GM18511 (cell line): ENCODE measurements around the gene KSR2.
"Not testable (repeated sequence)": the region's sequence is repeated elsewhere in the genome, so short reads cannot be mapped to it uniquely, and the experiment has no call there.

Source experiments
- ATAC-seq: cut with Tn5 transposase; IDR thresholded peaks from one replicate; pipeline ENCODE4 v1.9.1; 2021; ENCODE audit warnings: mild to moderate bottlenecking, moderate library complexity; ENCODE audit not compliant: unreplicated experiment

The KSR2 gene

DNA sequence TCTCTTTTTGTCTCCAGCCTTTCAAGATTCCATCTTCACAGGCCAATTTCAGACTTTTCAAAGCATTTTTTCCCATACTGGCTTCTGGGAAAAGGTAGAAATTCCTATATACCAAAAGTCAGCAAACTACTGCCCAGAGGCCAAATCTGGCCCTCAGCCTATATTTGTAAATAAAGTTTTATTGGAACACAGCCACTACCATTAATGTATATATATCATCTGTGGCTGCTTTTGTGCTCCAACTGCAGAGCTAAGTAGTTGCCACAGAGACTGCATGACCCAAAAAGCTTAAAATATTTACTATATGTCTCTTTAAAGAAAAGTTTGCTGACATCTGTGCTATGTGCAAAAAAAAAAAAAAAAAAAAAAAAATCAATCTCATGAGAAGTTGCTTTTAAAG is 76.3 kb downstream of the KSR2 start:
- ATAC-seq = no peak

DNA sequence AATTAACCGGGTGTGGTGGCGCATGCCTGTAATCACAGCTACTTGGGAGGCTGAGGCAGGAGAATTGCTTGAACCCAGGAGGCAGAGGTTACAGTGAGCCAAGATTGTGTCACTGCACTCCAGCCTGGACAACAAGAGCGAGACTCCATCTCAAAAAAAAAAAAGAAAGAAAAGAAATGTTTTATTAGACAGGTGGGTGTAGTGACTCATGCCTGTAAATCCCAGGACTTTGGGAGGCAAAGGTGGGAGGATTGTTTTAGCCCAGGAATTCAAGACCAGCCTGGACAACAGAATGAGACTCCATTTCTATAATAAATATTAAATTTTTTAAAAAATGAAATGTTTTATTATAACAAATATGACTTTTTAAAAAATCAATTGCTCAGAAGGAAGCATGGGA is 77.5 kb downstream of the KSR2 start:
- not testable (repeated sequence) for ATAC-seq

DNA sequence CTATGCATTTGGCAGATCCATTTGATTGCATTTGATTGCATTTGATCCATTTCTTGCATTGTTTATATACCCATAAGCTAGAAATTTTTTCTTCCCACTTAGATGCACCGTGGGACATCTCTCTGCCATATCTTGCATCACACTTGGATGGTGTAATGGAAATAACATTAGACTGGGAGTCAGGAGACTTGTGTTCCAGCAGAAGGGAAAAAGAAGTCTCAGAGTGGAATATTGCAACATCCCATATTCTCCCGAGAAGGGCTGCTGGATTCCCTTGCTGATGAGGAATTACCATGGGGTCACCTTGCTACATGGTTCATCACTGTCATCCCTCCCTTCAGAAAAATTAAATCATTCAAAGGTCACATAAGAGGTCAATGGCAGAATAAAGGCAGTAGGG is 78.1 kb downstream of the KSR2 start:
- no peak for ATAC-seq

- no peak for ATAC-seq
Observed at GRCh38 chr12:117890137-117890536, 78.7 kb downstream of the KSR2 start.

GRCh38 chr12:117889098-117889497 is 79.7 kb downstream of the KSR2 start:
- no peak for ATAC-seq

DNA sequence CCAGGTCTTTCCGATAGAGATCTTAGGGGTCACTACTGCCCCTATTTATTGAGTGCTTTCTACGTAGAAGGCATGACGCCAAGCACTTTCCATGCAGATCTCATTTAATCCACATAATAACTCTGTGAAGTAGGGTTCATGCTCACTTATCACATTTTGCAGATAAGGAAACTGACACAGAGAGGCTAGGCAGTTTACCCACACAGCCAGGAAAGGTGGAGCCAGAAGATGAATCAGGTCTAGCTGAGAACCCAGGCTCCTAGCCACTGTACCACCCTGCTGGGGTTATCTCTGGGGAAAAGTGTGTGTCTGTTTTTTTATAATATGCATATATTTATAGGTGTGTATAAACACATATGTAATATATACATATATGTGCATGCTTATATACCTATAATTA is 83.6 kb downstream of the KSR2 start:
- no peak for ATAC-seq

DNA sequence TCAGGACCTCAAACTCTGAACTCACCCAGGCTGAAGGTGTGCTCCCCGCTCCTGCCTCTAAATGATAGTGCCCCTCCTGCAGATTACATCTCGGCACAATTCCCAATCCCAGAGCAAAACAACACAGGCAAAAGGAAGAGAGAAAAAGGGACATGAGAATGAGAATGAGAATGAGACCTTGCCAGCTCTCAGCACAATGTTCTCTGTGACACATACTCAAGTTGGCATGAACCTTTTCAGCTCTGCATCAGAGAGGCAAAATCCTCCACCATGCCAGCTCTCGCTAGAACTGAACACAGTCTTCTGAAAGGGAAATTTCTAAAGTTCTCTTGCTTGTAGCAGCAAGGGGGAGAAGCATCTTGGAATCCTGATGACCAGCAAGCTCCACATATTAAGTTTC is 84.6 kb downstream of the KSR2 start:
- ATAC-seq = no peak

GRCh38 chr12:117882603-117883184 is 86.1 kb downstream of the KSR2 start:
- ATAC-seq = no peak

DNA sequence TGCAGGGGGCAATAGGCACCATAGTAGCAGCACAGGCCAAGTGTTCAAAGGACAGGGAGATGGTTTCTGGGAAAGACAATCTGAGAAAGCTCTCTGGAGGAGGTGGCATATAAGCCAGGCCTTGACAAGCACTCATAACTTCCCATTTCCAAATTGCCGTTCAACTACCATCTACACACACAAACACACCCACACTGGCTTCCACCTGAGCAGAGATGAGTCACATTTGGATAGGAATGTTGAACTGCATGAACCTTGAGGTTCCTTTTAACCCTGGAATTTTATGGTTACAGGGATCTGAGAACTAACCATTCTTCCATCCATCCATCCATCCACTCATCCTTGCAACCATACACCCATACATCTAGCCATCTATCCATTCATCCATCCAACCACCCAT is 86.6 kb downstream of the KSR2 start:
- no peak for ATAC-seq

GRCh38 chr12:117881517-117881916 is 87.3 kb downstream of the KSR2 start:
- no peak for ATAC-seq

DNA sequence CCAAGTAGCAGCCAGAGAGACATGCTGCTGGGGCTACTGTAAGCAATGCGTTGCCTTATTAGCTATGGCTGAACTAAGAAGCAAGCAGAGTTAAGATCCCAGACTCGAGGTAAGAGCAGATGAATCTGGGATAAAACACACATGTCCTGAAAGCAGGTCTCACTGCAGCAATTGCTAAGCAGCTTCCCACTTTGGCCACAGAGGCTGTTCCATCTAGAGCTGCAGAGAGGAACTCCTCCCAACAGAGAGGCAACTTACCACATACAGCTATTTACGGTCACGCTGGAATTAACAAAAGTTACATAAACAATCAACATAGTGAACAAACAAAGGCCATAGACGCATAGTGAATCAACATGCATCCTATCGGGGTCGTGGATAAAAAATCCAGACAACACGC is 90.2 kb downstream of the KSR2 start:
- ATAC-seq = no peak

DNA sequence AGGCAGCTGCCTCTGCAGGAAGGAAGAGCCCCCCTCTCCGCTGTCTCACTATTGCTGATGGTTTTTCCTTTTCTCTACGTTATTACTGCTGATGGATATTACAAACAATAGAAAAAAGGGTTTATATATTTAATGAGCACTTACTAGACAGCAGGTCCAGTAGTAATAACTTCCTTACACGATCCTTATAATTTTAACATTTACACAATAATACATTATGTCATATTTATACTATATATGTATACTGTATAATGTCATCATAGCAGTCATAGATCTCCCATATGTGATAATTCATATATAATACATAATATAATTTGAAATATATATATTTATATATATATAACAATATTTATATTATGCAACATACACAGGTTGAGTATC is 92.4 kb downstream of the KSR2 start:
- ATAC-seq = no peak

DNA sequence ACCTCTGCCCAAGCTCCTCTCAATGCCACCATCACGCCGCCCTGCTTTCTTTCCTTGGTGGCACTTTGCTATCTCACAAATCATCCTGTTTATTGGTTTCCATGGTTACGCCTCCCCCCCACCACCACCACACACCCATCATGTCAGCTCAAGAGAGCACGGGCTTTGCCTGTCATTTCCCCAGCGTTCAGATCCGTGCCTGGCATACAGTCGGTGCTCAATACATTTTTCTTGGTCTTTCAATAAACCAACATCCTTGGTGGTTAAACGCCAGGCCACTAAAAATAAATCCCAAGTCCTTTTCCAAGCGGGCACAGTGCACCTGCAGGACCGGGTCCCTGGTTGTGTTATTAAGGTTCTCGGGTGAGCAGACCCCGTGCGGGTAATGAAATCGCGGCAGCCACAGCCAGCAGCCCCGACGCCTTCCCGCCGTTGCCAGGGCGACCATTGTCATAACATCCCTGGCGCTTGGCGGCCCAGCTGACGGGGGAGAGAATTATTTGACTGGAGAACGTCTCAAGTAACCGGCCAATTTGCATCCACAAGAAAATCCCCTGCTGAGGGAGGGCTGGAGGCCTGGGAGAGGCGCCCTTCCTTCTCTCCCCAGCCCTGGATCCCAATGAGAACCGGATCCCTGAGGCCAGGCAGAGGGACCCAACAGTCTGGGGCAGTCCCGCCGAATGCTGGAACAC is 92.9 kb downstream of the KSR2 start:
- ATAC-seq = no peak

DNA sequence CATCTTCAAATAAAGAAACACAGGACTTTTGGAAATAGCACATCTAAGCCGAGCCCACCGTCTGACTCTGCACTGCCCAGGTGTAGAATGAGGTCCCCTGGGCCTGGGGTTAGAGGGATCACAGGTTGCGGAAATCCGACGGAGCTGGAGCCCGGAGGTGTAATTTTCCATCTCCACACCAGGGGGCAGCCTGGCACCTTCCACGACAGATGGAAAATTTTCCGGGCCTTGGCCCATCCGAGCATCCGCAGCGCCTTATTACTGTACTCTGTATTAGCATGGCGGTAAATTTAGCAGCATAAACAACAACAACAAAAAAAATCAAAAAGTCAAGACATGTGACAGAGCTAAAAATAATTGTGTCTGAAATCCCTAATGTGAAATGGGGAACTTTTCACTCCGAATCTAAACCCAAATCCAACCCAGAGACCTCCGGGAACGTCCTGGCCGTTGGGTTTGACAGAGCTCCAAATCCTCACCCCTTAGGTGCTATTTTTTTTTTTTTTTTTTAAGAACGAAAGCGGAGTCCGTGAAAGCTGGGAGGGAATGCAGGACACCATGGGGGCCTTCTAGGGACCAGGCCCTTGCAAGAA is 93.9 kb downstream of the KSR2 start:
- ATAC-seq = peak; percentile 73

- ATAC-seq = not testable (repeated sequence)
Observed at GRCh38 chr12:117874198-117874597, 94.6 kb downstream of the KSR2 start.

DNA sequence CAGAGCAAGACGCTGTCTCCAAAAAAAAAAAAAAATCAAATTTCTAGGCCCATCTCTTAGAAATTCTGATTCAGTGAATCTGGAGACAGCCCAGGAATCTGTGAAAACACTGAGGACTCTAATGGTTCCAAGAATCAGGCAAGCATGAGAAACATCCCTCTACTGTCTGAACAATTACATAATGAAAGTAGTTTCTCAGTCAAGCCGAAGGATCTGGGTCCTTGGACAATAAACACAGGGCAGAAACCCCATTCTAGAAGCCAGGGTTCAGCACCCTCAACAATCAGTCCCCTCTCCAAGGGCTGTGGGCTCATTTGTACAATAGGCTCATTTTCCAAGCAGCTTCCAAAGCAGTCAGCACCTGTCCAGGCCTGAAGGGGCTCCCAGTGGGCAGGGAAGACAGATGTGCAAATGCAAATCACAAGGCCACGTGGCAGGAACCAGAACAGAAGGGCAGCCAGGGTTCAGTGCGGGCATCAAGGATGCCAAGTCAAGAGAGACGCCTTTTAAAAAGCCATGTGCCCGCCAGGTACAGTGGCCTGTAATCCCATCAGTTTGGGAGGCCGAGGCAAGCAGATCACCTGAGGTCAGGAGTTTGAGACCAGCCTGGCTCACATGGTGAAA is 96.1 kb downstream of the KSR2 start:
- ATAC-seq = no peak

DNA sequence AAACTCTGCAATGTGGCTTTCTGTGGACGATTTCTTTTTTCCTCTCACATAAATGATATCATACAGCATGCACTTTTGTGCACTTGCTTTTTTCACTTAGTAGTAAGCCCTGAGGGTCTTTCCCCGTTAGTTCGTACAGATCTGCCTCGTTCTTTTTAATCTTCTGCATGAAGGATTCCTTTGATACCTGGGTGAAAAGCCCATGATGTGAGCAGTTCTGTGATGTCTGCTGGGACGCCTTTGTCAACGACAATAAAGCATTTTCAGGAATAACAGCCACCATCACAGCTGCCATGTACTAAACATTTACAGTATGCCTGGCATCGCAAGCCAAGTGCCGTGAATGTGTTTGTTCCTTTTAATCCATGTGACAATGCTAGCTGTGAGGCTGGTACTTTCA is 99.2 kb downstream of the KSR2 start:
- no peak for ATAC-seq

DNA sequence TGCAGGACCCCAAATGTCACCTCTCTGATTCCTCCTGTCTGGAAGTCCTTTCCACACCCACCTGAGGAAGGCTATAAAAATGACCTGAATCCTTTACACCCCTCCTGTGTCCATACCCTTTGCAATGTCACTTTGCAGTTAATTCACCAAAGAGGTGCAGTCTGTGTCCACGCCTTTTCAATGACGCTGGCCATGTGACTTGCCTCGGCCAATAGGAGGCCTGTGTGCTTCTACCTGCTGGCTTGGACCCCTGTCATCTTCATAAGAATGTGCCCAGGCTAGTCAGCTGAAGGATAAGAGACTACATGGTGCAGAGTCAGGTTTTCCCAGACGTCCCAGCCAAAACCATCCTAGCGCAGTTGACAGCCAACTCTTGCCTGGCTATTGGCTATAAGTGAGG is 101.4 kb downstream of the KSR2 start:
- no peak for ATAC-seq

DNA sequence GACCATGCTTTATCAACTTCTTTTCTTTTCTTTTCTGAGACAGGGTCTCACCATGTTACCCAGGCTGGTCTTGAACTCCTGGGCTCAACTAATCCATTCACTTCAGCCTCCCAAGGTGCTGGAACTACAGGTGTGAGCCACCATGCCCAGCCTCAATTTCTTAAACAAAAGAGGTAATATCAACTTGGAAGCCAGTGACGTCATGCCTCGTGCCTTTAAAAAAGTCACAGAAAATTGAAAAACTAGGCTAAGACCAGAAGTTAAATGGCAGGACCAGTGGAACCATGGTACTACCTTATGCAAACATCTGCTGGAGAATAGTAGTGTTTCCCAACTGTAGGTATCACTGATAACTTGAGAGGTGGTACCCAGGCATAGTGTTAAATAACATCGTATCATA is 103.3 kb downstream of the KSR2 start:
- no peak for ATAC-seq

GRCh38 chr12:117863002-117863709 is 105.6 kb downstream of the KSR2 start:
- no peak for ATAC-seq

- ATAC-seq = no peak
Observed at GRCh38 chr12:117861691-117862090, 107.1 kb downstream of the KSR2 start.
